ENCODE measurements around the gene CLDN3.

CLDN3 gene

DNA sequence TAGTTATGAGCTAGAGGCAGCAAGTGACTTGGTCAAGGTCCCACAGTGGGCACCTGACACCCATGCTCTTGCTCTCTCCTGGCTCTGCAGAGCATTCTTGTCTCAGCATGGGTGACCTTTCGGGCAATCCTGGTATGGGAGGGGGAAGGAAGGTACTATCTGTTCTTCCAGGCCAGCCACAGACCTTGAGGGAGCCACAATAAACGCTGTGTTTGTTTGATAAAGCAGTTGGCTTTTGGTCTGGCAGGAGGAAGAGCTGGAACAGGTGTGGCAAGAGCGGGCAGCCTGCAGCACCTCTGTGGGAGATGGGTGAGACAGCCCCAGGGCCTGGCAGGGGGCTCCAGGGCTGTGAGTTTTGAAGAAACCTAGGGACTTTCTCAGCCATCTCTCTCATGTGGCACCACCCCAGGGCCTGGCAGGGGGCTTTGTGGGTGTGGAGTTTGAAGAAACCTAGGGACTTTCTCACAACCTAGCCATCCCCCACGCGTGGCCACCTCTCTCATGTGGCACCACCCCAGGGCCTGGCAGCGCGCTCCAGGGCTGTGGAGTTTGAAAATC, 11.4 kb downstream of the CLDN3 start:
- no peaks in the 10 kb centered on the region for H3K36me3 ChIP-seq (replicated peaks; ENCODE audit: insufficient read depth, low read length)
- H3K79me2 ChIP-seq (ENCODE audit: low read length) = no peaks in the 10 kb centered on the region
- H3K9me3 ChIP-seq (replicated peaks; ENCODE audit: insufficient read depth, low read length) = no peaks in the 10 kb centered on the region
- no peak for TF ChIP-seq EZH2phosphoT487 (IDR thresholded peaks at IDR 0.05; ENCODE audit: low read length)
- TF ChIP-seq EZH2 (optimal IDR thresholded peaks at IDR 0.05; ENCODE audit: low read depth, low read length) = no peak
- TF ChIP-seq, protein P1, sequence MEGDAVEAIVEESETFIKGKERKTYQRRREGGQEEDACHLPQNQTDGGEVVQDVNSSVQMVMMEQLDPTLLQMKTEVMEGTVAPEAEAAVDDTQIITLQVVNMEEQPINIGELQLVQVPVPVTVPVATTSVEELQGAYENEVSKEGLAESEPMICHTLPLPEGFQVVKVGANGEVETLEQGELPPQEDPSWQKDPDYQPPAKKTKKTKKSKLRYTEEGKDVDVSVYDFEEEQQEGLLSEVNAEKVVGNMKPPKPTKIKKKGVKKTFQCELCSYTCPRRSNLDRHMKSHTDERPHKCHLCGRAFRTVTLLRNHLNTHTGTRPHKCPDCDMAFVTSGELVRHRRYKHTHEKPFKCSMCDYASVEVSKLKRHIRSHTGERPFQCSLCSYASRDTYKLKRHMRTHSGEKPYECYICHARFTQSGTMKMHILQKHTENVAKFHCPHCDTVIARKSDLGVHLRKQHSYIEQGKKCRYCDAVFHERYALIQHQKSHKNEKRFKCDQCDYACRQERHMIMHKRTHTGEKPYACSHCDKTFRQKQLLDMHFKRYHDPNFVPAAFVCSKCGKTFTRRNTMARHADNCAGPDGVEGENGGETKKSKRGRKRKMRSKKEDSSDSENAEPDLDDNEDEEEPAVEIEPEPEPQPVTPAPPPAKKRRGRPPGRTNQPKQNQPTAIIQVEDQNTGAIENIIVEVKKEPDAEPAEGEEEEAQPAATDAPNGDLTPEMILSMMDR (IDR thresholded peaks at IDR 0.05; ENCODE audit: low read length) = no peak
- no peaks in the 10 kb centered on the region for H4K20me1 ChIP-seq (ENCODE audit: insufficient read depth, low read length)
- no peak overlapping the region for H2AFZ ChIP-seq (ENCODE audit: low read length)
- H3K4me3 ChIP-seq (ENCODE audit: low read length) = no peak overlapping the region
- no peaks in the 10 kb centered on the region for H3F3A ChIP-seq (ENCODE audit: insufficient read depth, low read length)
- no peaks in the 10 kb centered on the region for H3K9me2 ChIP-seq (replicated peaks; ENCODE audit: insufficient read depth, low read length)
- no peak for DNase-seq
- no peaks in the 10 kb centered on the region for H3K27me3 ChIP-seq (replicated peaks; ENCODE audit: insufficient read depth, low read length)
- H3K27ac ChIP-seq (ENCODE audit: low read length) = no peak overlapping the region
- H3K9ac ChIP-seq (ENCODE audit: low read length) = no peak overlapping the region
- no peaks in the 10 kb centered on the region for H3K4me1 ChIP-seq (ENCODE audit: low read length)
- no peak overlapping the region for H3K4me2 ChIP-seq (ENCODE audit: low read depth, low read length)

GRCh38 chr7:73749931-73750776, 19.9 kb downstream of the CLDN3 start:
- Histone ChIP-seq H3K4me1 (ENCODE audit: low read length) (no peaks in the 10 kb centered on the region), H3K4me3 (ENCODE audit: low read length) (no peak overlapping the region), H3K4me2 (ENCODE audit: low read depth, low read length) (no peak overlapping the region), H3K79me2 (ENCODE audit: low read length) (no peaks in the 10 kb centered on the region), H3K9ac (ENCODE audit: low read length) (no peak overlapping the region), H3K27ac (ENCODE audit: low read length) (no peak overlapping the region), H3K9me3 (replicated peaks; ENCODE audit: insufficient read depth, low read length) (no peaks in the 10 kb centered on the region), H3K36me3 (replicated peaks; ENCODE audit: insufficient read depth, low read length) (no peaks in the 10 kb centered on the region), H3K9me2 (replicated peaks; ENCODE audit: insufficient read depth, low read length) (no peaks in the 10 kb centered on the region), H3F3A (ENCODE audit: insufficient read depth, low read length) (no peaks in the 10 kb centered on the region), H4K20me1 (ENCODE audit: insufficient read depth, low read length) (no peaks in the 10 kb centered on the region), H3K27me3 (replicated peaks; ENCODE audit: insufficient read depth, low read length) (no peaks in the 10 kb centered on the region), H2AFZ (ENCODE audit: low read length) (no peak overlapping the region)
- TF ChIP-seq, protein P1 (IDR thresholded peaks at IDR 0.05; ENCODE audit: low read length) = no peak
- DNase-seq = no peak

- Histone ChIP-seq H3K4me1 (ENCODE audit: low read length) (peaks cover 21% of the 10 kb centered on the region), H3K4me3 (ENCODE audit: low read length) (no peak overlapping the region), H3K79me2 (ENCODE audit: low read length) (peaks cover 4% of the 10 kb centered on the region), H3K36me3 (replicated peaks; ENCODE audit: insufficient read depth, low read length) (no peaks in the 10 kb centered on the region), H3K9me3 (replicated peaks; ENCODE audit: insufficient read depth, low read length) (no peaks in the 10 kb centered on the region), H3K9me2 (replicated peaks; ENCODE audit: insufficient read depth, low read length) (no peaks in the 10 kb centered on the region), H3K4me2 (ENCODE audit: low read depth, low read length) (no peak overlapping the region), H4K20me1 (ENCODE audit: insufficient read depth, low read length) (no peaks in the 10 kb centered on the region), H3F3A (ENCODE audit: insufficient read depth, low read length) (no peaks in the 10 kb centered on the region), H2AFZ (ENCODE audit: low read length) (no peak overlapping the region), H3K9ac (ENCODE audit: low read length) (no peak overlapping the region), H3K27me3 (replicated peaks; ENCODE audit: insufficient read depth, low read length) (no peaks in the 10 kb centered on the region), H3K27ac (ENCODE audit: low read length) (no peak overlapping the region)
- no peak for DNase-seq
- TF ChIP-seq EZH2phosphoT487 (IDR thresholded peaks at IDR 0.05; ENCODE audit: low read length) (no peak), EZH2 (optimal IDR thresholded peaks at IDR 0.05; ENCODE audit: low read depth, low read length) (no peak)
- TF ChIP-seq, protein P1 (IDR thresholded peaks at IDR 0.05; ENCODE audit: low read length) = no peak
Measured at GRCh38 chr7:73746378-73746777, 23.7 kb downstream of the CLDN3 start.
